GM18499 (cell line): ENCODE measurements around the gene JAG2.

Experiments used
- ATAC-seq: cut with Tn5 transposase; IDR thresholded peaks from one replicate; pipeline ENCODE4 v1.9.1; 2021; ENCODE audit warnings: moderate number of reproducible peaks; ENCODE audit not compliant: insufficient read depth, unreplicated experiment

JAG2 gene

GRCh38 chr14:105168496-105168978, at the start of gene JAG2:
JAG2 (minus strand) TSS chr14:105168776; CDS start chr14:105168420, 356 bp downstream.
- ATAC-seq = no peak

GRCh38 chr14:105217774-105218173, 49.2 kb upstream of the JAG2 start:
- ATAC-seq = no peak

DNA sequence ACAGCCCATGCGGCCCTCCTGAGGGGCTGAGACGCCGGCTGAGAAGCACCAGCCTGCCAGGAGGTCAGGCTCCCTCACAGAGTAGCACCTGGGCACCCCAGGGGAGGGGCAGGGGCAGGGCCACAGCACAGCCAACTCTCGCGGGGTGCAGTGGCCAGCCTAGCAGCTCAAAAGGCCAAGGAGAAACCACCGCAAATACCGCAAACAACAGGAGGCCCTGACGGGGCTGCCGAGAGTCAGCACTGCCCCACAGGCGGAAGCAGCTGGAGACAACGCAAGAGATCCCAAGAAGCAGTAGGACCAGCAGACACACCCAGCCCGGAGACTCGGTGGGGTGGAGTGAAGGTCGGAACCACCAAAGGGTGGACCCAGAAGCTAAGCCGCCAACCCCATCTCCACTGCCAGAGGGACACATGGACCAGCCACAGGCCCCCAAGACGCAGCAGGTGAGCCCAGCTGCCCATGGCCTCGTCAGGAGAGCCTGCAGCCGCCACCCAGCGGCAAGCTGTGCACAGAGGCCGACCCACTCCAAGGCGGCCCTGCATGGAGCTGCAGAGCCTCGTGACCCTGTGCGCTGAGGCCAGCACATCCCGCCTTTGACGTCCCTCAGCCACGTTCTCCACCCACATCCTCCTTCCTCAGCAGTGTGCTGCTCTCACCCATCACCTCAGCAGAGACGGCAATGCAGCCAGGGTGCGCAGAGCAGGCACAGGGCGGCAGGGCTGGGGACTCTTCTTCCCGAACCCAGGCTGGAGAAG, 48.1 kb upstream of the JAG2 start:
- ATAC-seq = no peak

- no peak for ATAC-seq
Measured at GRCh38 chr14:105215602-105216001, 47.0 kb upstream of the JAG2 start.

- no peak for ATAC-seq
Measured at GRCh38 chr14:105214324-105214915, 45.8 kb upstream of the JAG2 start.

DNA sequence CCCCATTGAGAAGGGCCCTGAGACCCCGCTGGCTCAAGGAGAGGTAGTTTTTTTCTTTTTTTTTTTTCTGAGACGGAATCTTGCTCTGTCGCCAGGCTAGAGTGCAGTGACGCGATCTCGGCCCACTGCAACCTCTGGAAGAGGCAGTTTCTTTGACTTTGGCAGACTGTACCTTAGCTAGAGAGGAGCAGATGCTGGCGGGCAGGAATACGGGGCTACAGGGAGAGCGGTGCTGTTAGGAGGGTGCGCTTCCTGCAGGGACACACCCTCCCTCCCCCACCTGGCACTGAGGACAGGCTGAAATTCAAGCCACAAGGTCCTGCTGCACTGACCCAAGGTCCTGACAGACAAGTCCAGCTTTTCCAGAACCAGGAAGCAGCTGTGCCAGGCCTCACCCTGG, 44.8 kb upstream of the JAG2 start:
- ATAC-seq = no peak

DNA sequence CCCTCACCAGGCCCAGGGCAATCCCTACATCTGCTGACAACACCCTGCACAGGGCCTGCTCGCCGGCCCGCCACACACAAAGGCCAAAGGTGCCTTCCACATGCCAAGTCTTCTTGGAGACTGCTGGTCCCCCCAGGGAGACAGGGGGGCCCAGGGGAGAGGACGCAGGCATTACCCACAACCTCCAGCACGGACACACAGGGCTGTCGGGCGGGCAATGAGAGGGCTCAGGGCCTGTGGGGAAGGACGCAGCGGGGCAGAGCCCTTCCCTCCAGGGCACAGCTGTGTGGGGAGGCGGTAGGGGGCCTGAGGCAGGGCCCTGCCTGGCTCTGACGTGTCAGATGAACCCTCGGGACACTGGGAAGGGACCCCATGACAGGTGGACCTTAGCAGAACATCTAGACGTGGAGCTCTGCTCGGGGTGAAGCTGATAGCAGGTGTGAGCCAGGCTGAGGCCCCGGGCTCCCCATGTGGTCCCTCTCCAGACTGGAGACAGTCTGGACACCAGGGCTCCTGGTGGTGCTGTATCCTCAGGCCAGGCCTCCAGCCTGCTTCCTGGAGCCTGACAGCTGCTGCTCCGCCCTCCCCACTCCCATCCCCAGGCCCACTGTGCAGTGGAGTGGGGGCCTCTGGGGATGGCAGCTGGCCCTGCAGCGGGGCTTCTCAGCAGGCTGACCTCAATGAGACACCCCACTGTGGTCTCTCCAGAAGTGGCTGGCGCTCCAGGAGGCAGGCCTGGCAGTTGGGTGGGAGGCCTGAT, 44.1 kb upstream of the JAG2 start:
- no peak for ATAC-seq

DNA sequence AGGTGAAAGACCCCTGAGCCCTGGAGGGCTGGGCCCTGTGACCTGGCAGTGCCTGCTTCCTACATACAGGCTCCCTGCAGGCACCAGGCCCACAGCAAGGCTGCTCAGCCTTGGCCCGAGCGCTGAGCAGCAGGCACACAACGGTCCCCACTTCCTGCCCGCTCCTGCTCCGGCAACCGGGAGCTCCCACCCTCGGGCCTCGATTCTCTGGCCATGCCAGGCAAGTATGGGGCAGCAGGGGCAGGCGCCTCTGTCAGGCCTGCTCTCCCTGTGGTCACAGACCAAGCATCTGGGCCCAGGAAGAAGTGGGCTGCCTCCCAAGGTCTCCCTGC, 43.1 kb upstream of the JAG2 start:
- no peak for ATAC-seq

DNA sequence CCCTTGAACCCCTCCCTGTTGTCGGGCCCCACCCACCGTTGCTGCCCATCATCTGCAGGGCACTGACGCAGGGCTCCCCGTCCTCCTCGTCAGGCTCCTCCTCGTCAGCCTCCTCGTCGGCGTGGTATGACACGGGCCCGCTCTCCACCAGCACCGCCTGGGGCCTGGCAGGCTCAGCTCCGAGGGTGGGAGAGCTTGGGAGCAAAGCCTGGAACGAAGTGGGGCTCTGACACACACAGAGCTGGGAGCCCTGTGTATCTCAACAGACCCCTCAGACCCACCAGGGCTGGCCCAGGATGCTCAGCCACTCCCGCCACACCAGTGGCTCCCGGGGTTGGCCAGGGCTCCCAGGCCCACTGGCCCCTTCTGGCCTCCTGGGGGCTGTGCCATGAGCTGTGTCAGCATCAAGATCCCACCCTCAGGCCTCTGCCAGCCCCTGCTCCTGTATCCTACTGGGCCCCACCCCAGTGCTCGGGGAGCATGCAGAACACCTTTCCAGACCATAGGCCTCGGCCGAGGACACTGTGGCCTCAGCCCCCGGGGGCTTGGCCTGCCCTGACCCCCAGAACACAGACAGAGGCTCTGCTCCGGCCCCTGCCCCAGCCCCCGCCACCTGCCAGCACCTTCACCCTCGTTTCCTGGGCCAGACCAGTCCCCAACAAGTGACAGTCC, 42.6 kb upstream of the JAG2 start:
- ATAC-seq = no peak

- no peak for ATAC-seq
Measured at GRCh38 chr14:105210266-105211025, 41.9 kb upstream of the JAG2 start.

DNA sequence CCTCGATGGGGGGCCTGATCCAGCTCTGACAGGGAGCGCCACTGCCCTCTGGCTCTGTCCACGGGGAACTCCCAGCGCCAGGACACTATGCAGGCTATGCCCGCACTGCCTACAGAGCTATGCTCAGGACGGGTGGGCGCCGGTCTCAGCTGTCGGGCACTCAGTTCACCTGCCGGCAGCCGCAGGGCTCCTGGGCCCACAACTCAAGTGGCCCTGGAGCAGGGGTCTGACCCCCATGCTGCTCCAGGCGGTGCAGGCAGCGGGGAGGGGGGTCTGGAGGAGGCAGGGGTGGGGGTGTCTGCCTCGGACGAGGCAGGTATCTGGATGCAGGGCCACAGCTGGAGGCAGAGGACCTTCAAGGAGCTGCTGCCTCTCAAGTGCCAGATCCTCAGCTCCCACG, 41.1 kb upstream of the JAG2 start:
- no peak for ATAC-seq

DNA sequence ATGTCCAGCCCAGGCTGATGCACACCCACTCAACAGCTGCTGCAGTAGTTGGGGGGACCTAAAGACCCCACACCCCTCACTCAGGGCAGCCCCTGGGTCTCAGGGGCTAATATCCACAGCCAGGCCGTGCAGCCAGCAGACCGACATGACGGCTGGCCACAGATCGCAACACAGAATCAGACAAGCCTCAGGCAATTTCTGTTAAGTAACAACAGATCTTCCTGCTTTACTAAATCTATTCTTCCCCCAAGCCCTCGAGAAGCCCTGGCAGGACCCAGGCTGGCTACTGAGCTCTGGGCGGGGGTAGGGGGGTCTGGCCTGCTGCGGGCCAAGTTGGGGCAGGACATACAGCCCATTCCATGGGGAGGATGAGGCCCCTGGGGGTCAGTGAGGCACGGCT, 40.5 kb upstream of the JAG2 start:
- ATAC-seq = no peak

- no peak for ATAC-seq
Measured at GRCh38 chr14:105208738-105209075, 40.1 kb upstream of the JAG2 start.

GRCh38 chr14:105207996-105208737, 39.6 kb upstream of the JAG2 start:
- ATAC-seq = no peak

GRCh38 chr14:105207460-105207901, 38.9 kb upstream of the JAG2 start:
- no peak for ATAC-seq

DNA sequence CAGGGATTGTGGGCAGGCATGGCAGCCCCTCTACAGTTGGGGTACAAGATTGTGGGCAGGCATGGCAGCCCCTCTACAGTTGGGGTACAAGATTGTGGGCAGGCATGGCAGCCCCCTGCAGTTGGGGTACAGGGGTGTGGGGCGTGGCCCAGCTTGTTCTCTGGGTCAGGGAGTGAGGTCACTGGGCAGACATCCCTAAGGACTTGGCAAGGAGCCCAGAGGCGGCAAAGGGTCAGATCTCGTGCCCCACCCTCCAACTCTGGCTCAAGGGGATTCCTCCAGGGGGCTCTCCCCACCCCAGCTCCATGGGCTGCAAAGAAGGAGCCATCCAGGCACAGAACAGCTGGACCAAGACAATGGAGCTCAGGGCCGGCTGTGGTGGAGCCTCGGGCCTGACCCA, 38.3 kb upstream of the JAG2 start:
- no peak for ATAC-seq

GRCh38 chr14:105205673-105206208, 37.2 kb upstream of the JAG2 start:
- no peak for ATAC-seq

DNA sequence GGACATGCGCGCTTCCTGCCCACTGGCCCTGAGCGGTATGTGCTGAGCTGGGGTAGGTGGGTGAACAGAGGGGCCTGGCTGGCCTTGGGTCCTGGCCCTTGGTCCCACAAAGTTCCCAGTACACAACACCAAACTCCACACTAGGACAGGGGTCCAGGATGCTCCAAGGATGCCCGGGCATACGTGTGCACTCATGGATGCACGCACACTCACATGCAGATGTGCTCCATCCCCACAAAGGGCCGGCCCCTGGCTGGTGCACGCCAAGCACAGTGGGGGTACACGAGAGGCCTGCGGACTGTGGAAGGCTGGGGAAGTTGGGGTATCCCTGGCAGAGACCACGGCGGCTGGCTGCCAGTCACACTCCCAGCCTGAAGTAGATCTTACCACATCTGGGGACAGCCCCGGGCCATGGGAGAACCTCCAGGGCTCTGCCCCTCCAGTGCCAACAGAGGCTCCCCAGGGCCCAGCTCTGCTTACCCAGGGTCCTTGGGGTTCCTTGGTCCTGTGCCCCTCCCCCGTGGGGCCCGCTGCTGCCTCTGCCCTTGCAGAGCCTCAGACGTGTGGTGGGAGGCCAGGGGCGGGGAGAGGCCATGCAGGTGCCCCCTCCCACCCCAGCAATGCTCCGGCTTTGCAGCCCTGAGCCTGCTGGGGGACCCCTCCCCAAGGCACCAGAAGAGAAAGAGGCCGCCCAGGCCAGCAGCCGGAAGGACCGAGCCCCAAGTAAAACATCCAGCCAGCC, 36.5 kb upstream of the JAG2 start:
- ATAC-seq = no peak
